ENCODE data around the gene KRTAP1-3. TPM values are rescaled to one million over a fixed set of nuclear protein-coding genes. Genes with fewer than 3 reads are reported as not detected.

KRTAP1-3 gene
- total and polyA plus RNA-seq, 8 donors, result not detected

- no peak for TF ChIP-seq CTCF (IDR thresholded peaks at IDR 0.05)
- H3K4me1 ChIP-seq, result no peaks in the 10 kb centered on the region
- FAIRE-seq, result no peak
- no peak for DNase-seq
- WGBS, 2 donors, result 29 to 37% methylated on average over 1 of the region's 1 CpG
- H3K4me3 ChIP-seq, result no peak overlapping the region
- ATAC-seq, result no peak
- no peaks in the 10 kb centered on the region for H3K9me3 ChIP-seq
- H3K27ac ChIP-seq, result no peak overlapping the region
- intact Hi-C loops (cut with DNase I), result no loop called here
- H3K36me3 ChIP-seq, result no peaks in the 10 kb centered on the region
- H3K27me3 ChIP-seq, result no peaks in the 10 kb centered on the region
Measured at GRCh38 chr17:41013606-41014005, 21.1 kb downstream of the KRTAP1-3 start.

GRCh38 chr17:41013181-41013580 lies 21.5 kb downstream of the KRTAP1-3 start:
- H3K27ac ChIP-seq, result no peak overlapping the region
- WGBS, 2 donors, result 70 to 84% methylated on average over 3 of the region's 3 CpGs
- H3K4me3 ChIP-seq, result no peak overlapping the region
- DNase-seq (no peak), ATAC-seq (no peak), FAIRE-seq (no peak)
- no peaks in the 10 kb centered on the region for H3K27me3 ChIP-seq
- H3K4me1 ChIP-seq, result no peaks in the 10 kb centered on the region
- H3K36me3 ChIP-seq, result no peaks in the 10 kb centered on the region
- no peak for TF ChIP-seq CTCF (IDR thresholded peaks at IDR 0.05)
- intact Hi-C loops (cut with DNase I), result no loop called here
- H3K9me3 ChIP-seq, result no peaks in the 10 kb centered on the region

- Histone ChIP-seq H3K4me3 (no peak overlapping the region), H3K9me3 (no peaks in the 10 kb centered on the region), H3K36me3 (no peaks in the 10 kb centered on the region), H3K27me3 (no peaks in the 10 kb centered on the region), H3K27ac (no peak overlapping the region), H3K4me1 (no peaks in the 10 kb centered on the region)
- WGBS, 2 donors, result 64 to 73% methylated on average over 6 of the region's 6 CpGs
- DNase-seq (no peak), ATAC-seq (no peak), FAIRE-seq (no peak)
- intact Hi-C loops (cut with DNase I), result no loop called here
- TF ChIP-seq CTCF (IDR thresholded peaks at IDR 0.05), result no peak
Measured at GRCh38 chr17:41012326-41013120, 22.2 kb downstream of the KRTAP1-3 start.

GRCh38 chr17:41010441-41010840 lies 24.2 kb downstream of the KRTAP1-3 start:
- ATAC-seq (no peak), FAIRE-seq (no peak)
- TF ChIP-seq CTCF (IDR thresholded peaks at IDR 0.05), result no peak

GRCh38 chr17:41009936-41010335 lies 24.7 kb downstream of the KRTAP1-3 start:
- 86 to 89% methylated on average over 1 of the region's 1 CpG for WGBS, 2 donors
- TF ChIP-seq CTCF (IDR thresholded peaks at IDR 0.05), result no peak
- Histone ChIP-seq H3K4me1 (no peaks in the 10 kb centered on the region), H3K27me3 (no peaks in the 10 kb centered on the region), H3K9me3 (no peaks in the 10 kb centered on the region), H3K4me3 (no peak overlapping the region), H3K36me3 (no peaks in the 10 kb centered on the region), H3K27ac (no peak overlapping the region)
- no peak for FAIRE-seq
- no peak for ATAC-seq
- no peak for DNase-seq
- intact Hi-C loops (cut with DNase I), result no loop called here

More at GRCh38 chr17:41010441-41010840, 24.2 kb downstream of the KRTAP1-3 start:
- intact Hi-C loops (cut with DNase I), result no loop called here
- H3K4me3 ChIP-seq, result no peak overlapping the region
- H3K36me3 ChIP-seq, result no peaks in the 10 kb centered on the region
- no peaks in the 10 kb centered on the region for H3K4me1 ChIP-seq
- no peaks in the 10 kb centered on the region for H3K27me3 ChIP-seq
- H3K27ac ChIP-seq, result no peak overlapping the region
- H3K9me3 ChIP-seq, result no peaks in the 10 kb centered on the region
- no peak for DNase-seq

Data from pancreas (tissue), 10 donors.